Esophagus muscularis mucosa (tissue), 4 donors: Measurements from ENCODE around the gene BTG4. TPM values are rescaled to one million over a fixed set of nuclear protein-coding genes. Genes with fewer than 3 reads are reported as not detected.

Experiments used
- DNase-seq: peaks from one replicate; pipeline ENCODE4 v3.0.0-alpha.2; 2017; ENCODE audit errors: extremely low spot score
- H3K27ac ChIP-seq, 4 donors: fragments of 200-600 bp; sonication (generic); replicated peaks in 1 of 4; 1 replicate in 3 of 4; 2 replicates in 1 of 4; pipeline ENCODE4 v1.5.1; 2016 to 2019; ENCODE audit warnings: mild to moderate bottlenecking in 1 of 4
- H3K27me3 ChIP-seq, 4 donors: fragments of 200-600 bp; sonication (generic); one replicate each; pipeline versions ENCODE4 v1.5.1 to v1.6.0; 2016 to 2019
- H3K36me3 ChIP-seq, 4 donors: fragments of 200-600 bp; sonication (generic); one replicate each; pipeline ENCODE4 v1.5.1; 2016 to 2019
- H3K4me1 ChIP-seq, 4 donors: fragments of 200-600 bp; sonication (generic); one replicate each; pipeline ENCODE4 v1.5.1; 2016 to 2019
- H3K4me3 ChIP-seq, 4 donors: fragments of 200-600 bp; sonication (generic); 1 replicate in 2 of 4; 2 replicates in 2 of 4; pipeline ENCODE4 v1.5.1; 2016 to 2019; ENCODE audit warnings: mild to moderate bottlenecking in 4 of 4, moderate library complexity in 1 of 4
- H3K9me3 ChIP-seq, 4 donors: fragments of 200-600 bp; sonication (generic); 1 replicate in 3 of 4; 2 replicates in 1 of 4; pipeline ENCODE4 v1.5.1; 2016 to 2019
- CTCF ChIP-seq, 3 experiments: fragments of 200-600 bp in 2 of 3; fragments of 450-650 bp in 1 of 3; sonication (generic) in 2 of 3; IDR thresholded peaks; one replicate each; pipeline ENCODE4 v1.5.1; 2017 to 2019; ENCODE audit warnings: antibody characterized with exemption in 3 of 3, mild to moderate bottlenecking in 2 of 3, moderate library complexity in 1 of 3
- EP300 ChIP-seq: sonication (generic); formaldehyde crosslinking; IDR thresholded peaks from one replicate; pipeline ENCODE4 v1.6.1; 2017; ENCODE audit warnings: antibody characterized with exemption
- POLR2A ChIP-seq: fragments of 450-650 bp; IDR thresholded peaks from one replicate; pipeline ENCODE4 v1.6.1; 2017; ENCODE audit warnings: antibody characterized with exemption, moderate library complexity, mild to moderate bottlenecking, low read depth
- POLR2AphosphoS5 ChIP-seq, 2 donors: sonication (generic); formaldehyde crosslinking; IDR thresholded peaks; one replicate each; pipeline ENCODE4 v1.6.1; 2017; ENCODE audit warnings: antibody characterized with exemption in 2 of 2
- WGBS: methylation state at CpG from one replicate; pipeline ENCODE4 v1.1.5; 2018; 5-methylcytosine and 5-hydroxymethylcytosine counted together
- intact Hi-C: fragments of 100-400 bp; cut with DNase I; formaldehyde crosslinking; loops from one replicate; pipeline ENCODE4 v1.15.1; 2023
- total RNA-seq, 4 donors: library from RNA; depleted of rRNA; stranded (reverse); fragments of >200 nt; gene quantifications; one replicate each; pipeline versions ENCODE4 v1.1.0 to v1.2.1, GENCODE V29; 2016

The BTG4 gene
- total RNA-seq, 4 donors from 2014 or later = not detected

DNA sequence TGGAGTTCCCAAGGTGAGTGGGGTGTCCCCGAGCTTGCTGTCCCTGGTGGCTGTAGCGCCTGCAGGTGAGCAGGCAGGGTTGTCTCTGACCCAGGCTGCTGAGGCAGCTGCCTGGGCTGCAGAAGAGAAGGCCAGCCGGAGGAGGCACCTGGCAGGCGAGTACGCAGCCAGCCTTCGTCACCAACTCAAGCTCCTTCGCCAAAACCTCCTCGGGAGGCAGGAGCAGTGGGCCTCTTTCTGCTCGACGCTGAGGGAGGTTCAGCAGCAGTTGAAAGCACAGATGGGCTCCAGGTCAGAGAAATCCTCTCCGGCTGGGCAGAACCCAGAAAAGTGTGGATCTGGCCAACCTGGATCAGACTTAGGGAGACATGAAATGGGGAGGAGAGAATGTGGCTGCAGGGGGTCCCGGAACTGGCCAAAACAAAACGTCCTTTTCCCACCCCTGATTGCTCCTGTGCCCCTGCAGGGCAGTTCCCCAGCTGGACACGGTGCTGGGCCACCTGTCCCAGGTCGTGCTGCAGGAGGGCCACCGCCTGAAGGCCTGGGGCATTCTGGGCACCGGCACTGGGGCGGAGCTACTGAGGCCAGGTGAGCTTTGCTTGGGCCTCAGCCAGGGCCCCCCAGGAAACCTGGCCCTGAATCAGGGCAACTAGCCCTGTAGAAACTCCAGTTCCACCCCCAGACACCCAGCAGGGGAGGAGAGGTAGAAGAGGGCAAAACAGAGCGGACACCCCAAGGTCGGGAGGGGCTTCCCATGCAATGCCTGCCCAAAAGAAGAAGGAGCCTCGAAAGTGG lies 56.7 kb downstream of the BTG4 start:
- H3K27ac ChIP-seq = no peak overlapping the region
- intact Hi-C loops = no loop called here
- peak; percentile 83 for DNase-seq
- TF ChIP-seq EP300 (no peak), POLR2A (no peak), CTCF (IDR thresholded peaks at IDR 0.05) (no peak), POLR2AphosphoS5 (IDR thresholded peaks at IDR 0.05) (no peak)
- WGBS = 85% methylated on average over 16 of the region's 21 CpGs
- H3K36me3 ChIP-seq = no peaks in the 10 kb centered on the region
- H3K9me3 ChIP-seq = no peaks in the 10 kb centered on the region
- peaks cover 0 to 16% (median 0%) of the 10 kb centered on the region in 4 donors for H3K27me3 ChIP-seq
- no peaks in the 10 kb centered on the region for H3K4me1 ChIP-seq
- H3K4me3 ChIP-seq = no peak overlapping the region

DNA sequence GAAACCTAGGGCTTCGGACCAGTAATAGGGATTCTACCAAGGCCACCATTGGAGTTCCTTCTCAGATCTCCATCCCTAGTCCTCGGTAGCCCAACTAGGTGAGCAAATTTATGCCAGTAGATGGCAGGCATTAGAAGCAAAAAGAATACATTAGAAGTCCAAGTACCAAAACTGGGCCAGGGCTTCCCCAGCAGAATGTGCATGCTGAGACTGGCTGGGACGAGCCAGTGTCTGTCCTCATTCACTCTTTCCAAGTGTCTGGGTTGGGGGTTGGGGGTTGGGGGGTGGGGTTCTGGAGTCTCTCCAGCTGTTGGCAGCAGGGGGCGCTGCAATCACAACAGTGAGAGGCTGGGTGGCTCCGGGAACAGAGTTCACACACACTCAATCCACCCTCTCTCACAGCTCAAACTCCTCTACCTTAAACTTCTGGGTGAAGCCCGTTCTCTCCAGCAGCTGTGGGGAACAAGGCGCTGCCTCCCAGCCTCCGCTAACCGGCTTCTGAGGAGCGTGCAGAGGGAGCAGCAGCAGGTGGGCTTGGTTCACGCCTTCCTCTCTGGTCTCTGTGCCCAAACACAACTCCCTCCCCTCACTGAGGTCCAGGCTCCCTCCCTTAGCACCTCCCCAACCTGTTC lies 57.5 kb downstream of the BTG4 start:
- WGBS = 48% methylated on average over 8 of the region's 11 CpGs
- Histone ChIP-seq H3K36me3 (no peaks in the 10 kb centered on the region), H3K4me3 (no peak overlapping the region), H3K9me3 (no peaks in the 10 kb centered on the region), H3K4me1 (no peaks in the 10 kb centered on the region), H3K27ac (no peak overlapping the region), H3K27me3 (peaks cover 0 to 11% (median 0%) of the 10 kb centered on the region in 4 donors)
- intact Hi-C loops = no loop called here
- DNase-seq = no peak
- TF ChIP-seq POLR2AphosphoS5 (IDR thresholded peaks at IDR 0.05) (no peak), CTCF (IDR thresholded peaks at IDR 0.05) (peak in 2 of 3 experiments; percentile 11 to 19)

- DNase-seq = no peak
- H3K4me3 ChIP-seq = no peak overlapping the region
- H3K36me3 ChIP-seq = no peaks in the 10 kb centered on the region
- TF ChIP-seq CTCF (IDR thresholded peaks at IDR 0.05) = no peak
- no peak for TF ChIP-seq POLR2A
- TF ChIP-seq EP300 = no peak
- TF ChIP-seq POLR2AphosphoS5 (IDR thresholded peaks at IDR 0.05) = no peak
- H3K27ac ChIP-seq = no peak overlapping the region
- H3K9me3 ChIP-seq = no peaks in the 10 kb centered on the region
- intact Hi-C loops = no loop called here
- H3K27me3 ChIP-seq = peaks cover 0 to 6% (median 0%) of the 10 kb centered on the region in 4 donors
- WGBS = 75% methylated on average over 10 of the region's 10 CpGs
- H3K4me1 ChIP-seq = no peaks in the 10 kb centered on the region
Measured at GRCh38 chr11:111452817-111453552, 59.2 kb downstream of the BTG4 start.

DNA sequence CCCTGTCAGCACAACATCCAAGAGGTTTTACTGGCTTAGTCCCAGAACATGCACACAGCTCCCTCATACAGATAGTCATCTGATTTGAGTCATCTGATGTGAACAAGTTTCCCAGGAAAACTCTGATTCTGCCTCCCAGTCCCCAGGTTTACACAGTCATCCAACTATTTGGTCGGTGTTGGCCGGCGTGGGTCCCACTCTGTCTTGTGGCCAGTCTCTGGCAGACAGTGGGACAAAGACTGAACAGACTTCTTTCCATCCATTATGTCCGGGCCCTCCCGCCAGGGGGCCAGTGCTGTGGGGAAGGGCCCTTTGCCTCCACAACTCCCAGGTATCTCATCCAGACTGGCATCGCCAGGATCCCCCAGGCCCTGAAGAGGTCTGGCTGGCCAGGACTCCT lies 60.0 kb downstream of the BTG4 start:
- no peak for DNase-seq
- Histone ChIP-seq H3K36me3 (no peaks in the 10 kb centered on the region), H3K4me1 (no peaks in the 10 kb centered on the region), H3K27me3 (peaks cover 0 to 5% (median 0%) of the 10 kb centered on the region in 4 donors), H3K9me3 (no peaks in the 10 kb centered on the region), H3K4me3 (no peak overlapping the region), H3K27ac (no peak overlapping the region)
- WGBS = 77% methylated on average over 6 of the region's 6 CpGs
- no peak for TF ChIP-seq POLR2AphosphoS5 (IDR thresholded peaks at IDR 0.05)
- TF ChIP-seq POLR2A = no peak
- TF ChIP-seq EP300 = no peak
- TF ChIP-seq CTCF (IDR thresholded peaks at IDR 0.05) = no peak
- intact Hi-C loops = no loop called here
